ENCODE results near the gene NCOA7.
"Not testable (repeated sequence)": the region's sequence is repeated elsewhere in the genome, so short reads cannot be mapped to it uniquely, and the experiment has no call there.

The NCOA7 gene

DNA sequence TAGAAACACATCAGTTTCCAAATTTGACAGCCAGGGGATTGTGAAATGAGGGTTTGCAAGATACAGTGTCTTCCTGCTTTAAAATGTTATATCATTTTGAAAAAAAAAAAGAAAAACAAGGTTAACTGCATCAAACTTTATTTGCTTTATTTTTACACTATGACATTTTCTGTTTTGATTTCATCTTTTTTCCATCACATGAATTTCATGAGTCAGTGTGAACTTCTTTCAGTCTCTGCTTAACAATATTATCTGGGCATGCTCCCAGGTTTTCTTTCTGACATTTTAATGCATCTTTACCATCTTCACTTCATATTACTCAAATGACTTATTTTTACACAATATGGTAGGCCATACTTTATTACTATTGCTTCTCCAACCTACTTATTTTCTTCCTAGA lies 1.9 kb downstream of the NCOA7 start:
- DNase-seq = no peak

DNA sequence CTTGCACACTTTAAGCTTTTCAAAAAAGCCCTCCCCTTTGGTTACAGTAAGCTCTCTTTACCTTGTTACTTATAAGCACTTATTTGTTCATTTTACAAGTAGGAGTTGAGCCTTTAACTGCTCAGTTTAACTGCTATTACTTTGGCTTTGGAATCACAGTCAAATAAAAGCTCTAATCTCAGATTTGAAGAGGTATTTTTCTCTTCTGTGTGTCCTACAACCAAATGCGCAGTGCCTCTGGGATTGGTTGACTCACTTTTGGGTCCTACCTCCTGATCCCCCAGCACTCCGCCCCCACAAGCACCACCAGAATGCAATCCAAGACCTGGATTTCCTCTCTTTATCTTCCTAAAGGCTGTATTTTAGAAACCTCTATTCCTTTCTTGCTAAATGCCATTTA lies 2.5 kb downstream of the NCOA7 start:
- no peak for DNase-seq

DNA sequence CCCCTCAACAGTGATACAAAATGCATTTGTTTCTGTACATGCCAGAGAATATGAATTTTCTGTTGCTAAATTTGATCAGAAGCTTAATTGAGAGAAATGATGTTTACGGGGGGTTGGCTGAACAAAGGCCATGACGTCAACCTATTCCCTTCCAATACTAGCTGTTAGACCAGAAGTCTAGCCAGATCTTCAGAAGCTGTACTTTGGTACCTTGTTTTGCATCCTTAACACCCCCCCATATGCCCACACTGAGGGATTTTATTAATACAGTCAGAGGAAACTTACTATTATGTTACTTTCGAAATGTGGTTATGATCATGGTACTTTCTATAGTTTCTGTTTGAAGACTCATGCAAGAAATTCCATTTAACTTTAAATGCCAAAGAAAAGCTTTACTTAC lies 3.1 kb downstream of the NCOA7 start:
- no peak for DNase-seq

DNA sequence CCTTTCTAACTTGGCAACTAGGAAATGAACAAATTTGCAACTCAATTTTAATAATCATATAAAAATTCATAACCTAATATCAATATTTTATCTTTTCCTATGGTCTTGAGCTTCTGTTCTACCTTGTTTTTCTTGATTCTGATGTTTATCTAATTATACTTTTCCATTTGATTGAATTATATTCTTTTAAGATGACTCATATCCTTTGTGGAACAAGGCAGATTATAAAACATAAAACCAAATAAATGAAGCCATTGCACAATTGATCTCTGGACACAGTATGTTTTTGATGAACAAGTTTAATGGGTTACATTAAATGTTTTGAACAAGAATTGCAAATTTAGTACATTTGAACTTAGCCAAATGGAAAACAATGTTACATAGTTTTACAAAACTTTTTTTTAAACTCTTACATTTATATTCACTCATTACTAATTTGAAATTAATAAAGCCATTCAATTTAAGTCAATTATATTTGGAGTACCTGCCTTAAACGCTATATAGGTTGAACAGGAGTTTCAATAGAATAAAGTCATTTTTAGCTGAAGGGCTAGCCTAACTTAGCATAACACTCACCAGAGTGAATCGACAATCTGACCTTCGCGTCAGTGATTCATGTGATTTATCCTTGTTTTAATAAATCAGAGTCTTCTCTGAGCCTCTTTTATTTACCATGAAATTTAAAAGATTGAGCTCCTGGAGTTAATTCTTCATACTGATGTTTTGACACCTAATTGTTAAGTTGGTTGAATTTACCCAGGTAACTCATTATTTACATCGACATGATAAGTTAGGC lies 3.8 kb downstream of the NCOA7 start:
- no peak for DNase-seq

DNA sequence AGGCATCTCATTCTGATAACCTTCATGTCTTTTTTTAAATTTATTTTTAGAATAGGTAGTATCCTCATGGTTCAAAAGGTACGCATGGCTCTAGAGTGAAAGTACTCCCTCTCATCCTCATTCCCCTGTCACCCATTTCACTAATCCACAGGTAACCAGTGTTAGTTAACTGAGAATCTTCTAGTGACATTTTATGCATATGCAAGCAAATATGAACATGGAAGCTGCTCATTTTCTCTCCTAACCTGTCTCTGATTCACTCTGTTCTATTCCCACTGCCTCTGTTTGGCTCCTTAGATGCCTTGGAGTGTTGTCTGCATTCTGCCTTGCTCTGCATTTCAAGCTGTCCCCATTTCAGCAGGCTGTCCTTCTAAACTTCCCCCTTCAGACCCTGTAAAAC lies 4.5 kb downstream of the NCOA7 start:
- no peak for DNase-seq

DNA sequence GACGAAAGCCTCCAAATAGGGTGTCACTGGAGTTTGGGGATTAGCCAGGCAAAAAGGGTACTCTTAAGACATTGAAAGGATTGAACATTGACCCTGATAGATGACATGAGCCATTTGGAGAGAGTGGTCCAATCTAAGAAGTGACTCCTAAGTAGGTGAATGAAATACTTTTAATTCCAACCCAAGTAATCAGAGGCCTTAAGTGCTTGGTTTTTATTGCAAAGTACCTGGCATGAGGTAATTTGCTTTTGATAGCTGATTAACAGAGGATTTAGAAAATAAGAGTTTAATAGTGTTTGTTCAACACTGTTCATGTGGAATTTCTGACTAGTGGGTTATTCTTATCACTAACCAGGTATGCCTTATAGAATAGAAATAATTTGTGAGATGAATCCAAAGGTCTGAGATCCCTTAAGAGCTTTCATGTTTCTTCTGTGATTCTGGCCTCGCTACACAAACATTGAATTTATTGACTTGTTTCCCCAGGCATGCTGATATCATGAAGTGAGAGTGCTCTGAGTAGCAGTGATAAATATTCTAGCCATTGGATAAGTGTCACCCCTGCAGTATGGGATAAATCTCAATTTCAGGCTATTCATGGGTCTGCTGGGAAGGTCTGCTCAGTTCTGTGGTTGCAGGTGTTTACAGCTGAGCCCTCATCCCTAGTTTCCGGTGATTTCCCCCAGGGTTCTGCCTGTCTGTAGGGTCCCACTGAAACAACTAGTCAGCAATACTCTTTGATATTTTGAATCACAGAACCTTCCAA lies 6.5 kb downstream of the NCOA7 start:
- no peak for DNase-seq

DNA sequence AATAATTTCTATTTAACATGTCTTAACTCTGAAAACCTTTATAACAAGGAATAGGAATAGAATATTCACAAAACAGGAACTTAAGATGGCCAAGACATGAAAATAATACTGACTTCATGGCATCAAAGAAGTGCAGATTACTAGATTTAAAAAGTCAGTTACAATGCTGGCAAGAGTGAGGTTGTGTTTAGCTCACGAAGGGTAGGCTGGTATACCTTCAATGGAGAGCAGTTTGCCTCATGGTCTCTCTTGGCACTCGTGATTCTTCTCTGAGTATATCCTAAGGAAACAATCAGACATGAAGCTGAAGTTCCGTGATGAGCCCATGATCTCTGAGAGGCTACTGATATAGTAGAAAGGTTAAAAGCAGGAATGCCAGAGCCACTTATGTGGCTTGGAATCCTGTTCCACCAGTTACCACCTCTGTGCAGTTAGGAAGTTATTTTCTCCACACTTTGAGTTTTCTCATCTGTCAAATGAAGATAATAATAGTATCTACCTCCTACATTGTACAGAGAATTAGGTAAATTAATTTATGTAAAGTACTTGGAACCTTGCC lies 7.2 kb downstream of the NCOA7 start:
- DNase-seq = no peak

DNA sequence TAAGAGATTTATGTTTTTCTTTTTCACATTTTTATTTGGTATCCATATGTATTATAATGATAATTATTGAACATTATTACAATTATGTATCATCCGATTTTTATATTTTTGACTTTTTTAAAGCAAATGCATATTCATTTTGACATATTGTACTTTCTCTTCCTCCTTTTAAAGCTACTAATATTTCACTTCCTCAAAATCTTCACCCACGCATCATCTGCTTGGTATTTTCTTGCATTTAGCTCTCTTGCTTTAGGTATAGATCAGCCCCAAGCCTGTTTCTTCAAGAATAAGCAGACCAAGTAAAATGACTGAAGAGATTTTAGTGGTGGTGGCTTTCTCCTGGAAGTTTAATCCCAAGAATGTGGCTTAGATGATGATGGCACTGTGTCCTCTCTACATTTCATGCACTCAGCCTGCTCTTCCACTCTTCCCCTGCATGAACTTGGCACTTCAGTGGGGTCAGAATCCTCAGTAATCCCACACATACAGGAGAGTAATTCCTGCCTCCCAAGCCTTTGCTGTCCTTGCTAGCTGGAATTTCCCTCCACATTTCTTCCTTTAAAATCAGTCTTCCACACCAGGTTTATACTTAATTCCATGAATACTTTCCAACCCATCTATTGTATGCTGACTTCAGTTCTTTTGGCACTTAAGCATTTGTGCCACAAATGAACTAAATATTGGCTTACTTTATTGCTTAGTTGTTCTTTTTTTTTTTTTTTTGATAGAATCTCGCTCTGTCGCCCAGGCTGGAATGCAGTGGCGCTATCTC lies 8.2 kb downstream of the NCOA7 start:
- DNase-seq = no peak

DNA sequence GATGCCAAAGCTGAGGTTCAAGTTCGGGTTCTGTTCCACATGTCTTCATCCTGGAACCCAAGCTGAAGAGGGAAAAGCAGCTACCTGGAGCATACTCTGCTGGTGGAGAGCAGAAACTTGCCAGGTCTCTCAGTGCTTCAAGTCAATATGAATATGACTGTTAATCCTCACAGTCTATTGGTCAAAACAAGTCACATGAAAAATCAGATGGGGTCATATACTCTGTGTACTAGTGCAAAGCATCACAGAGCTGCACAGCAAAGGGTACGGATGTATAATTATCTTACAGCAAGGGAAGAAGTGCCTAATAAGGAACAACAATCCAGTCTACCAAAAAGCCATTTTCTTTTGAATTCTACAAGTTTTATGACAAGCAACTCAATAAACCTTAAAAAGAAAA lies 11.6 kb downstream of the NCOA7 start:
- DNase-seq = no peak

DNA sequence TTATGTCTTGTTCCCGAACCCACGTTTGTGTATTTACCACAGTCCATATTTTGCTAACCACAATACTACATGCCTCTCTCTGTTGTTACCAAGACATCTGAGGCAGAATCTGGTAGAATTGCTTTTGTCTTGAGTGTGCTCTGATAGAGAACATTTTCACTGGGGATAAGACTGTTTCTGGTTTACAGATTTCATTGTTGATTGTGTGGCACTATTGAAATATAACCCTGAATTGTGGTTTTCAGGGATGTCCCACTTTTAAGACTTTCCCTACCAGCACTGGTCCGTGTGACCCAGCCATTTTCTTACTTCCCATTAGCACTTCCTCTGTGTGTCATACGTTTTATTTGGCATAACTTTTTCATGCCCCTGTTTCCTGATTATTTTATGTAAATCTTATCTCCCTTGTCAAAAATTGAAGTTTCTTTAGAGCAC lies 12.2 kb downstream of the NCOA7 start:
- no peak for DNase-seq

DNA sequence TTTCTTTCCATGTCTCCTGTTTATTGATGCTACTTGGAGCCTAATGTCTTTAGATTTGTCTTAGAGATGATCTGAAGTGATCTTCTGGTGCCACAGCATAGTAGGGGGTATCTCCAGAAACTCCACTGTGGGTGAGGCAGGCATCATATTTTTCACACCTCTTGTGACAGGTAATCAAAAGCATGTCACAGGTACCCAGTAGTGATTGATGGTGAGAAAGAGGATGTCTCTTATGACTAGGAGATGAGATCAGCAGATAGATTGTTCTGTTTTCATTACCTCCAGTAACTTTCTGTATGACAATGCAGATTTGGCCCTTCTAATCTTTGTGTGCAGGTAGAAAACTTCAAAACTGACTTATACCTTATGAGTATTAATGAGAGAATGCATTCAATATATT lies 13.5 kb downstream of the NCOA7 start:
- peak; percentile 26 for DNase-seq

DNA sequence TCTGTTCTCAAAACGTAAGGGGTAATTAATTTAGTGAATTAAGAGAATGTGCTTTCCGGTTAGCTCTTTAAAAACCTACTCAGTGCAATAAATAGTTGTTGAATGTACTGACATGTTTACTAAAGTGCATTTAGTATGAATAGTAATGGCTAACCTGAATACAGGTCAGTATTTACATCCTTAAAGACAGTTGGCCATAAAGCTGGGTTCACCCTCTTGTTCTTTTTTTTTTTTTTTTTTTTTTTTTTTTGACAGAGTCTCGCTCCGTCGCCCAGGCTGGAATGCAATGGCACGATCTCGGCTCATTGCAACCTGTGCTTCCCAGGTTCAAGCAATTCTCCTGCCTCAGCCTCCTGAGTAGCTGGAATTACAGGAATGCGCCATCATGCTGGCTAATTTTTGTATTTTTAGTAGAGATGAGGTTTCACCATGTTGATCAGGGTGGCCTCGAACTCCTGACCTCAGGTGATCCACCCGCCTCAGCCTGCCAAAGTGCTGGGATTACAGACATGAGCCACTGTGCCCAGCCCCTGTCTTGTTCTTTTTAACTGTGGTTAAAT lies 14.2 kb downstream of the NCOA7 start:
- DNase-seq = not testable (repeated sequence)

DNA sequence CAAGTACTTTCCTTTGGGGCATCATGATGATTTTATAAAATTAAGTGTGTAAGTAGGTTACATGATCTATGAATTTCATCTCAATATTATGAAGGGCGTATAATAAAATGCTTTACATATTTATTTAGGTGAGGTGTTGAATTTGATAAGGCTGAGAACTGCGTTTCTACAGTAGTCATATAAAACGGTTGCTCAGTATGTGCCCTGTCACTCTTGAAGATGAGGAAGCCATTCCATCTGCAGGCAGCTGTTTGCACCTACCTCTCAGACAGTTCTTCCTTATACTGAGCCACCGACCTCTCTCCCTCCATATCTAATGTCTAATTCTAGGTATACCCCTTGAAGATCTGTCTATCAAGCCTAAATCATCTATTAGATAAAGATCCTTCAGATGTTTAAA lies 16.1 kb downstream of the NCOA7 start:
- no peak for DNase-seq

DNA sequence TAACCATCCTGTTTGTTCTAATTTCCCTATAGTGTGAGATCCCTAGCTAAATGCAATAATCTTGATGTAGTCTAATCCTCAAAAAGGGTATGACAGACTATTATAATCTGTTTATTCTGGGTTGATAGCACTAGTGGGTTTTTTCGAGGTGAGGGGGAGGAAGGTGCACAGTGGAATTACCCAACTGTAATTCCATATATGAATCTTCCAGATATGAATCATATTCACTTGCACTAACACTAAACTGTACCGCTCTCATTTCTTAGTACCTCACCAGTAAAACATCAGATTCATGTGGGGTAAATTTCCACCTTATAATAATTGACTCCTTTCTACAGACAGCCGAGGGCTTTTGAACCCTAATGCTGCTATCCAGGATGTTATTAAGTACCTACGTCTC lies 16.5 kb downstream of the NCOA7 start:
- no peak for DNase-seq

DNA sequence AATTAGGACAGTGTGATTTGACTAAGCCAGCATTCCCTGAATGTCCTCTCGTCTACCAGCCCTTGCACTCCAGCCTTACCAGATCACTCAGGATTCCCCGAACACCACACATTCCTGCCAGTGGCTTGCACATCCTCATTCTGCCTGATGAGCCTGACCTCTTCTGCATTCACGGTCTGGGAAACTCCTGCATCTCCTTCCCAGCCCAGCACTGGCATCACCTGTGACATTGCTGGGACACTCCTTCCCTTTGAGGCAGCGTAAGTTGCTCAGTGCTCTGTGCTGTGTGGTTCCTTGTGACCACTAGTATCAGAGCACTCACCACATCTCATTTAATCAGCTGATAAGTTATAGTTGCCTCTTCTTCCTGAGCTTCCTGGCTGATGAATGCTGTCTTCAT lies 17.3 kb downstream of the NCOA7 start:
- DNase-seq = no peak

DNA sequence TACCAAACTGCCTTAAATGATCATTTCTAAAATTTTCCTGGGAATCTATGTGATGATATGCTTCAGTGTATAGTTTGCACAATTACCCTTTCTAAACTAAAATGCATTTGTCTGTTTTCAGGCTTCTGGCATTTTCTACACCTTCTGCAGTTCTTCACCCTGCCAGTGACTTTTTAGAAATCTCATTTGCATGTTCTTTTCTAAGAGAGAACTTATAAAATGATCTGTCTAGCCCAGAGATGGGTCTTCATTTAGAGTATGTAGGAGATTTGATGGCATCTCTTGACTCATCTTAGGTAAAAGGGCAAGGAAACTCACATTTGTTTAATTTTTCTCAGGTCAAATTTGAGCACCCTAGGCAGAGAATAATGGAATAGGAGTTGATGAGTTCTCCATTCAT lies 17.8 kb downstream of the NCOA7 start:
- DNase-seq = no peak

DNA sequence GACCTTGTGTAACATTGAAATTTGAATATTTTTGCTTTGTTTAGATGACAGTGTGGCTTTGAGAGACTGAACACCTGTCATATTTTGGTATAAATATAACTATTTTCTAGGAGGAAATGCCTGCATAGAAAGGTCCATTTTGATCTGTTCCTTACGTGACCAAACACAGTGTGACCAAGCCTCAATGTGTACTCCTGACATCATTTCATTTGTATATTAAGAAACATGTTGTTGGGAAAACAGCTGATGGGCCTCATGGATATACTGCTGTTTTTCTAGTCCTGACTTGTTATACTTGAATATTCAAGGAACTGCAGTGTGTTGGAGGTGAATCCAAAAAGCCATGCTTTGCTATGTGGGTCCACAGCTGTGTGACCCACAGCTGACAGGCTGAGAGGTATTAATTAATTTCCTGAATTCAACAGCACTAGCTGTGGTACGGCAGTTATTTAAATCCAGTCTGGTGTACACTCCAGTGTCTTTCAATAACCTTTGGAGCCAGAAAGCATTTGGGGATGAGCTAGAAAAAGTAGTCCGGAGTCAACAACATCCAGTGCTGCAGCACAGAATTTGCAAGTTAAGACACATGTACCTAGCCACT lies 18.9 kb downstream of the NCOA7 start:
- DNase-seq = no peak

DNA sequence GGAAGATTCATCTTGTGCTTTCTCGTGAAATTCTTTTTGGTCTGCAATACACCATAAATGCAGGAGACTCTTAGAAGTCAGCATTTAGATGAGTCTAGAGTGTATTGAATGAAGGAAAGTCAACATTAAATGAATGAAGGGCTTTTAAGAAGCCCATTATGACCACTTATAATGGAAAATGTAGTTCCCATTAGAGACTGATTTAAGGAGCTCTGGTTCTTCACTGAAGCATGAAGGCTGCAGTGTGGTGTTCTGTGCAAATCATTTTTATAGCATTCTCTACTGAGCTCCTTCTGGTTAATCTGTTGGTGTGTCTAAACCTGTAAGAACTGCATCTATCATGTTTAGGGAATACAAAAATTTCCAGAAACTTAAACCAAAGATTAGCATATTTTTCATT lies 19.7 kb downstream of the NCOA7 start:
- DNase-seq = no peak

DNA sequence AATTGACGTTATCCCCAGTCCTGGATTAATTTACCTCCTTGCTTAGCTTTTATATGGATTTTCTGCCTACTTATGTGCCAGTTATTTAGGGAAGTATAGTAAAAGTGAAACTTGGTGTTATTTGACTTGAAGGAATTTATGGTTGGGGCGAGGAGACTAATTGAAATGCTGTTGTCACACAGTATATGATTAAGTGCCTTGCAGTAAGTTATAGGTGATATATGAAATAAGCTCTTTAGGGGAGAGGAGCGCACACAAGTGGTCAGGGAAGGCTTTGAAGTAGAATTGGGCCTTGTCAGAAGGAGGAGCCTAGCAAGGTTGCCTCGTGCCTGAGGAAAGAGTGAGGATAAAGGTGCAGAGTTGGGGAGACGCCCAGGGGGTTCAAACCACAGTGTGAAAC lies 20.5 kb downstream of the NCOA7 start:
- DNase-seq = no peak

DNA sequence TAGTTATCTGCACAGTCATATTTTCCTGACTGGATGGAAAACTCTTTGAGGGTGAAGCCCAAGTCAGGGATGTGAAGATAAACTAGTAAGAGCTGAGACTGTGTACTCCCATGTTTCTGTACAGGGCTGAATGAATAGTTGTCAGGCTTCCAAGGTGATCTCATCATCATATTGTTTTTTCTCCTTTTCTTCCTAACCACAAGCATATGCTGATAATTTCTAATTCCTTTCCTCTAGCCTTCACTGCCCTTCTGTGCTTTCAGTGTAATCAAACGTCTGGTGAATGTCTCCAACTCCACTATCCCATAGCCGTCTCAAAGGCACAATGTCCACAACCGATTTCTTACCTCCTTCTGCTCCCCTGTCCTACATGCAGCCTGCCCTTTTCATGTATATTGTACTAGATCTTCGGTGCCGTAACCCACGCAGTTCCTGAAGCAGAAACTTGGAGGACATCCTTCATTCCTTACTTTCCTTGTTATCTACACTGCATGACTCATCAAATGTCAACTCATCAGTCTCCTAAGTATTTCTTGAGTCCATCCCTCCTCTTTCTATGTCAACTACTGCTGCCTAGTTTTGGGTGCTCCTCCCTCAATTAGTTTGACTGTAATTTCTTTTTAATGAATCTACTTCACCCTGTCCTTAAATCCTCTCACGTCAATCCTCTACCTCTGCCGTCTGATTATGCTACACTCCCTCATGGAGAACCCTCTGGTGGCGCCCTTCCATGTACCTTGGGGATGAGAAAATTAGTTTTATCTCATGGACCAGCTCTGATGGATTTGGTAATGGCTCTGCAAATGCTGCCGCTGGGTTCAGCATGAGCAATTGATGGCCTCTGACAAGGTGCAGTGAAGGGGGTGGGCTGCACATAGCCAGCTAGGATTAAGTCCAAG lies 21.9 kb downstream of the NCOA7 start:
- no peak for DNase-seq

DNA sequence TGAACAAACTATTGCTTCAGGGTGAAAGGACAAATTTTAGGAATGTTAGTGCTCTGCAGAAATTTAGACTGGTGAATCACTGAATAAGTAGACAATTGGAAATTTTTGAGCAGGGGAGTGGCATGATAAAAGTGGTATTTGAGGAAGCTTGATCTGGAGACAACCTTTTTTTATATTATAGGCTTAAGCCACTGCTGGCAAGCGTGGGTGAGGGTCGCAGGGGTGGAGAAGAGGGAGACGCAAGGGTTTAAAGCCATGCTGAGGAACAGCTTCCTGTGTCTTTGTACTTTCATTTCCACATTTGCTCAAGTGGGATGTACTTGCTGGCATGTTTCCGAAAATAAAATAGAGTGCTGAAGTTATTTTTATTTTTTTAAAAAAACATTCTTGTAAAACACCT lies 23.7 kb downstream of the NCOA7 start:
- DNase-seq = no peak
